Adipocyte (in vitro differentiated cells): Measurements from ENCODE around the gene TOR2A.
A peak's percentile ranks its signal among the peaks of the same experiment; 100 is the strongest.

ENCODE experiments used
- DNase-seq: peaks from one replicate; pipeline ENCODE4 v3.0.0-alpha.2; 2015; ENCODE audit warnings: low read depth
- H3K27me3 ChIP-seq: replicated peaks from 2 replicates; pipeline ENCODE4 v1.7.0; 2013; ENCODE audit warnings: mild to moderate bottlenecking, low read length, moderate library complexity; ENCODE audit not compliant: control insufficient read depth, insufficient read depth
- H3K36me3 ChIP-seq: 2 replicates; pipeline ENCODE4 v1.7.0; 2013; ENCODE audit warnings: low read length, mild to moderate bottlenecking, moderate library complexity; ENCODE audit not compliant: control insufficient read depth, insufficient read depth, severe bottlenecking
- H3K4me1 ChIP-seq: 2 replicates; pipeline ENCODE4 v1.7.0; 2013; ENCODE audit warnings: mild to moderate bottlenecking, low read length, moderate library complexity; ENCODE audit not compliant: control insufficient read depth, insufficient read depth
- H3K4me3 ChIP-seq: 2 replicates; pipeline ENCODE4 v1.7.0; 2013; ENCODE audit warnings: mild to moderate bottlenecking, low read length, moderate library complexity
- H3K9ac ChIP-seq: 2 replicates; pipeline ENCODE4 v1.7.0; 2013; ENCODE audit warnings: mild to moderate bottlenecking, low read length, moderate library complexity
- H3K9me3 ChIP-seq: 2 replicates; pipeline ENCODE4 v1.7.0; 2013; ENCODE audit warnings: mild to moderate bottlenecking, low read length, moderate library complexity; ENCODE audit not compliant: control insufficient read depth

TOR2A gene

DNA sequence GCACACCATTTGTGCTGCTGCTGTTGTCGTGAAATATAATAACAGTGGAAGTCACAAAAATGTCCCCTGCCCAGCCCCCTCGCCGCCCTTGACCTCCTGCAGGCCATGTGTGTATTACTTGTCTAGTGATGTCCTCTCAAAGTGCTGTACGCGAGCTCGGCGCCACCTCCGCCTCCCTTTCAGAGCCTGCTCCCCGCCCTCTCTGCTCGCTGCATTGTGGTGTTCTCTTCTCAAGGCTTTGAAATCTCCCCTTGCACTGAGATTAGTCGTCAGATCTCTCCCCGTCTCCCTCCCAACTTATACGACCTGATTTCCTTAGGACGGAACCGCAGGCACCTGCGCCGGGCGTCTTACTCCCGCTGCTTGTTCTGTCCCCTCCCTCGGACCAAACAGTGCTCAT, 43.0 kb downstream of the TOR2A start:
- no peaks in the 10 kb centered on the region for H3K27me3 ChIP-seq
- H3K4me1 ChIP-seq: peaks cover 9% of the 10 kb centered on the region
- no peak overlapping the region for H3K4me3 ChIP-seq
- no peak overlapping the region for H3K9ac ChIP-seq
- no peak for DNase-seq
- no peaks in the 10 kb centered on the region for H3K9me3 ChIP-seq
- H3K36me3 ChIP-seq: peaks cover 56% of the 10 kb centered on the region

DNA sequence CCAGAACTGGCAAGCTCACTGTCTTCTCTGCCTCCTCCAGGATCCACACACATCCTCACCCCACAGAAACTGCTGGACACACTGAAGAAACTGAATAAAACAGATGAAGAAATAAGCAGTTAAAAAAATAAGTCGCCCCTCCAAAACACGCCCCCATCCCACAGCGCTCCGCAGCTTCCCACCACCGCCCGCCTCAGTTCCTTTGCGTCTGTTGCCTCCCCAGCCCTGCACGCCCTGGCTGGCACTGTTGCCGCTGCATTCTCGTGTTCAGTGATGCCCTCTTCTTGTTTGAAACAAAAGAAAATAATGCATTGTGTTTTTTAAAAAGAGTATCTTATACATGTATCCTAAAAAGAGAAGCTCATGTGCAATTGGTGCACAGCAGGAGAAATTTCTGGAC, 44.4 kb downstream of the TOR2A start:
- H3K27me3 ChIP-seq: no peaks in the 10 kb centered on the region
- peaks cover 9% of the 10 kb centered on the region for H3K4me1 ChIP-seq
- DNase-seq: no peak
- H3K9ac ChIP-seq: no peak overlapping the region
- H3K9me3 ChIP-seq: no peaks in the 10 kb centered on the region
- H3K36me3 ChIP-seq: peaks cover 67% of the 10 kb centered on the region
- no peak overlapping the region for H3K4me3 ChIP-seq

DNA sequence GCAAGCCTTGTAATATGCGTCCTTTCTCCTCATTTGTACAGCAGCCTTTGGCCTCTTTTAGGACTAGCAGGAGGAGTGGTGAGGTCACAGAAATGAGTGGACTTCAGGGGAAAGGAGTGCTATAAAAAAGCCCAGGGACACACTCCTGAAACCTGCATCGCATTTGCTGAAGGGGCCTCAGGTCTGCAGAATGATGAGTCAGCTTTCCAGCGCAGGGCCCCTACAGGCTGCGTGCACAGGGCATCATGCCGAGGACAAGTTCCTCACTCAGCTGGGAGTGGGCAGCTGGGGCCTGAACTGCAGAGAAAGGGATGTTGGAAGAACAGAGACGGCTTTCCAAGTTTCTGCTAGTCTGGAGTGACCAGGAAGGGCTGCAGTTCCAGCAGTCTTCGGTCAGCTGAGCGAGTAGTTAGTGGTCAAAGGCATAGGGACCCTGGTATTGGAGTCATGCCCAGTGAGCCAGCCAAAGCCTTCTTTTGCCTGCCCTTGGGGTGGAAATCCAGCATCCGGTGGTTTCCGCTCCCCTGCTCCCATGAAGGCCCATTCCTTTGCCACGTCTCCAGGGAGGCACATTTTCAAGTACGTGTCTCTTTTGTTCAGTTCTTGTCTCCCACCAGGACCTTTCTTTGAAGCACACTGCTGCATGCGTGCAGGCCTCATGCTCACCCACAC, 45.6 kb downstream of the TOR2A start:
- Histone ChIP-seq H3K27me3 (no peaks in the 10 kb centered on the region), H3K9me3 (no peaks in the 10 kb centered on the region), H3K36me3 (peaks cover 67% of the 10 kb centered on the region), H3K4me1 (no peaks in the 10 kb centered on the region), H3K4me3 (no peak overlapping the region), H3K9ac (no peak overlapping the region)
- DNase-seq: no peak

DNA sequence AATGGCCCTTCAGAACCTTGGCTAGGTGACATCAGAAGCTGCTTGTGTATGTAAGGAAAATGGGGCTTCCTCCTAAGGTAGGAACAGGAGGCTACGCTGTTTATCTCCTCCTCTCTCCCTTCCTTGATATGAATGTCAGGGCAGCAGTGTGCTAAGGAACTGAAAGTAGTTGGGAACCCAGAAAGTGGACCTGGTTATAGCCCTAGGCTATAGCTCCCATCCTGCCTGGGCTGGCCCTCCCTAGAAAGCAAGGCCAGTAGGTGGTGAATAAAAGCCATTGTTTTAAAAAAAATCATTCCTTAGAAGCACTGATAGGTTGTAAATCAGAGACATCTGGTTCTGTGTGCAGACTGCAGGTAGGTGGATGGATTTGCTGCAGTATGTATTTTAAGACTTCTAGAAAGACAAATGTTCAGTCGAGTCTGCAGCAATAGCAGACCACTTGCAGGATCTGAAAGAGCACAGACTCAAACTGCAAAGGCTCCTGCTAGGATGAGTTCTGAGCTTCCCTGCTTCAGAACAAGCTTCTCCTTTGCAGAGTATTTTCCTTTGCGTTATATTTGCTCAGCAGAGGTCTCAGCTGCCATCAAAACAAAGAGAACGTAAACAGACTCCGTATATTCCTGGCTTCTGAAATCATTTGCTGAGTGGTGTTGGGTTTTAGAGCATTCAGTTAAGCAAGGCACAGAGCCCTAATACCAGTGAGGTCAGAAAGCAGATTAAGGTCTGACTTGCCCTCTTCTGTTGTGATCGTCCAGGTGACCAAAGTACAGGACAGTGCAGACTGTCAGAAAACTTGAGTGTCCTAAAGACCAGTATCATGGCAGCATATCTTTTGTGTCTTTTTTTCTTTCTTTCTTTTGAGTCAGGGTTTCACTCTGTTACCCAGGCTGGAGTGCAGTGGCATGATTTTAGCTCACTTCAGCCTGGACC, 48.4 kb downstream of the TOR2A start:
- H3K27me3 ChIP-seq: no peaks in the 10 kb centered on the region
- H3K9ac ChIP-seq: no peak overlapping the region
- H3K4me1 ChIP-seq: no peaks in the 10 kb centered on the region
- H3K9me3 ChIP-seq: no peaks in the 10 kb centered on the region
- no peak for DNase-seq
- no peak overlapping the region for H3K4me3 ChIP-seq
- peaks cover 84% of the 10 kb centered on the region for H3K36me3 ChIP-seq

DNA sequence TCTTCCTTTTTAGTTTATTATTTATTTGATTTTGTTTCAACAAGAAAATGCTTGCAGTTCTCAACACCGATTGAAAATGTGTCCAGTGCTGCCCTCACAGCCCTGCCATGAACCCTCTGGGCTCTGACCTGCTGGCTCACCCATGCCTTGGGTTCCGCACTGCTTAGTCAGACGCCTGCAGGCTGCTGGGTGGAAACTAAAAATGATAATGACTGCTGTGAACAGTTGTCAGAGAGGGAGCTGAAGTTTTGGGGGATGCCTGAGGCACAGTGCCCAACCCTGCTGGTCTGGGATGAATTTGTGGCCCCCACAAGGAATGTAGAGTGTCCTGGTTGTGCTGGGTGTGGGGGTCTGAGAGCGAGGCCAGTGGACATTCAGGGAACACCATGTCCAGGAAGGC, 50.5 kb downstream of the TOR2A start:
- Histone ChIP-seq H3K27me3 (no peaks in the 10 kb centered on the region), H3K4me3 (no peak overlapping the region), H3K36me3 (peaks cover 84% of the 10 kb centered on the region), H3K9ac (no peak overlapping the region), H3K4me1 (no peaks in the 10 kb centered on the region), H3K9me3 (no peaks in the 10 kb centered on the region)
- DNase-seq: peak; percentile 66

DNA sequence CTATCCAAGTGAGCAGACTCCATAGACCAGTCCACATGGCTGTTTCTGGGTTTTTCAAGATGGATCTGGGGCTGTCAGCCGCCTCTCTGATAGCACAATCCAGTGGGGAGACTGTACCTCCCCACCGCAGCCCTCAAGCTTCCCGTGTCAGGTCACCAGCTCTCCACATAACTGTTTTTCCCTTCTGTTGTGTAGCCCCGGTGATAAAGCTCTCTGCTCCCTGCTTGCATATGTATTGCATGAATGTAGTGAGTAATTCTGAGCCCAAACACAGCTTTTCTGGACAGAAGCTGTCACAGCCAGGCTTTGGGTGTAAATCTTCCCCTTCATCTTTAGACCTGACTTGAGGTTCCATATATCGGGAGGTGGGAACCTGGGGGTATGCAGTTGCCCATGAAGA, 51.4 kb downstream of the TOR2A start:
- no peaks in the 10 kb centered on the region for H3K9me3 ChIP-seq
- H3K9ac ChIP-seq: no peak overlapping the region
- H3K36me3 ChIP-seq: peaks cover 85% of the 10 kb centered on the region
- H3K4me3 ChIP-seq: no peak overlapping the region
- no peaks in the 10 kb centered on the region for H3K27me3 ChIP-seq
- H3K4me1 ChIP-seq: no peaks in the 10 kb centered on the region
- DNase-seq: peak; percentile 54

DNA sequence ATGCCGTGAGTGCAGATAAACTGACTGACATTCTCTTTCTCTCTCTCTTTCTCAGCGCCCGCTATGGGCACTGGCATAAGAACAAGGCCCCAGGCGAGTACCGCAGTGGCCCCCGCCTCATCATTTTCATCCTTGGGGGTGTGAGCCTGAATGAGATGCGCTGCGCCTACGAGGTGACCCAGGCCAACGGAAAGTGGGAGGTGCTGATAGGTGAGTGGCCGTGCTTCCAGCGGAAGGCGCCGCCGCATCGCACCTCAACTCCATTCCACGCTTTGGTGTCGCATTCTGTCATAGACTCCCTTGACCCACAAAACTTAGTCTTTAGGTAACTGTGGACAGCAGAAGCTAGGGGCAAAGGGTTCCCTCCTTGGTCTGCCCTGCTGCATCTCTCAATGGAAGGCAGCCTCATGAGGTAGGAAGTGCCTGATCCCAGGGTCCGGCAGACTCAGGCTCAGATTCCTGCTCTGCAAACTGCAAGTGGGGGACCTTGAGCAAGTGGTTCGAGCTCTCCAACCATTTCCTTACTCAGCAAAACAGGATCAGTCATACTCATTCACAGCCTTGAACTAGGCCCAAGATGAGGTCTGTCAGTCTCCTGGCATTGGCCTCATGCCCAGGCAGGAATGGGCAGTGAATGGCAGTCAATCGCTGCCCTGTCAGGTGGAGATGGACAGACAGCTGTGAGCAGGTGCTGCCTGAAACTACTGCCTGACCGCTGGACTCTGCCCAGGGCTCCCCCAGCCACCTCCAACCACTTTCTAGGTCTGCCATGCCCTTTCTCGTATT, 52.5 kb downstream of the TOR2A start:
- Histone ChIP-seq H3K9me3 (no peaks in the 10 kb centered on the region), H3K36me3 (peaks cover 81% of the 10 kb centered on the region), H3K9ac (no peak overlapping the region), H3K4me1 (no peaks in the 10 kb centered on the region), H3K4me3 (no peak overlapping the region), H3K27me3 (no peaks in the 10 kb centered on the region)
- no peak for DNase-seq
